ENCODE results near the gene SBSN.

SBSN gene

DNA sequence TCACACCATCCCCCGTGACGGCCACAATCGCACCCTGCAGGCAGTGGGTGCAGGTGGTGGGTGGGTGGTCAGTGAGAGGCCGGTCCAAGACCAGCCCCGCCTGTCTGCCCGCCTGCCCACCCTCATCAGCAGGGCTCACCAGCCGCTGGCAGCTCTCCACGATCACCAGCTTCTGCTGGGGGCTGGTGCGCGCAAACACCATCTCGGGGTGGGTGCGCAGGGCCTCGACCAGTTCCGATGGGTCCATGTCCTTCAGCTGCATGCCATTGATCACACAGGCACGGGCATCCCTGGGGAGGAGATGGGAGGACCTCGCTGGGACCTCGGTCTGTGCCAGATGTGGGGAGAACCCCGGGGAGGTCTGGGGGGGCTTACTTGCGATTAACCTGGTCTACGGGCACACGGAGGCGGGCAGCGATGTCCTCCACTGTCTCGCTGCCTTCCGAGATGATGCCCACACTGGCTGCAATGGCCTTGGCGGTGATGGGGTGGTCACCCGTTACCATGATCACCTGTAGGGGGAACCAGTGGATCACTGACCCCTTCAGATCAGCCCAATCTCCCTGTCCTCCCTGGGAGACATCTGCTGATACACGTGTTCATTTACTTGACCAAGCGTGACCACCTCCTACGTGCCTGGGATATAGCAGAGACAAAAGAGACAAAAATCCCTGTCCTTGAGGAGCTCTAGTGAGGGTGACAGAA is 27.3 kb upstream of the SBSN start:
- peak; percentile 34 for DNase-seq (ENCODE audit: low read depth)

DNA sequence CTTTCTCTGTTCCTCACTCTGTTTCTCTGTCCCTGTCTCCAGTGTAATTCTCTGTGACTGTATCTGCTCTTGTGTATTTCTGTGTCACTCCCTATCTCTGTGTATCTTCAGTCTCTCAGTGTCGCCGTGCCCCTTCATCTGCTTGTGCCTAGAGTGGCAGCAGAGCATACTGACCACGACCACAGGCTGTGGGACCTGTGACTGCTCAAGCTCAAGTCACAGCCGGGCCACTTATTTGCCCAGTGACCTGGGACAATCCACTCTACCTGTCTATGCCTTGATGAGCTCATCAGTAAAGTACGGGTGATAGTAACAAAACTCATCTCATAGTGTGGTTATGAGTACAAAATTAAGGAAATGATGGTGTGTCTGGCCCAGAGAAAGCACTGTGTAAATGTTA is 26.0 kb upstream of the SBSN start:
- no peak for DNase-seq (ENCODE audit: low read depth)

DNA sequence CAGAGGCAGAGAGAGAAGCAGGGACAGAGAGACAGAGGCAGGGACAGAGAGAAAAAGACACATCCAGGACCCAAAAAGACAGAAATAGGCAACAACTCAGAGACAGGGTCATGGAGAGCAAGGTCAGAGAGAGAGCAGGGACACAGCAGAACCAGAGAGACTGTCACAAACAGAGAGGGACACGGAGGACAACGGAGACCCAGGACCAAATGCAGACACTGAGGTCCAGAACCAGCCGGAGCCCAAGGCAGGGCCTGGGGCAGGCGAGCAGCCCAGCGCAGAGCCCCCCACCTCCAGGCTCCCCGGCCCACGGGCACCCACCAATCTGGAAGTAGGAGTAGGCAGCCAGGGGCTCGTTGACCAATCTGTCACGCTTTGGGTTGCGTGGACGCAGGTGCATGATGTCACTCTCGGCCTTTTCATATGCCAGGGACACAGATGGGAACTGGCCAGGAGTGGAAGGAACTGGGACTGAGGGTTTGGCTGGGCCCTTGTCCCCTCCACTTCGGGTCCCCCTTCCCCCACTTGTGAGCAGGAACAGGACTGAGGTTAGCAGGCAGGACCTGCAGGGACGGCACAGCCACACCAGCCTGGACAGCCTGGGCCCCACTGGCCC is 25.4 kb upstream of the SBSN start:
- DNase-seq (ENCODE audit: low read depth) = no peak

DNA sequence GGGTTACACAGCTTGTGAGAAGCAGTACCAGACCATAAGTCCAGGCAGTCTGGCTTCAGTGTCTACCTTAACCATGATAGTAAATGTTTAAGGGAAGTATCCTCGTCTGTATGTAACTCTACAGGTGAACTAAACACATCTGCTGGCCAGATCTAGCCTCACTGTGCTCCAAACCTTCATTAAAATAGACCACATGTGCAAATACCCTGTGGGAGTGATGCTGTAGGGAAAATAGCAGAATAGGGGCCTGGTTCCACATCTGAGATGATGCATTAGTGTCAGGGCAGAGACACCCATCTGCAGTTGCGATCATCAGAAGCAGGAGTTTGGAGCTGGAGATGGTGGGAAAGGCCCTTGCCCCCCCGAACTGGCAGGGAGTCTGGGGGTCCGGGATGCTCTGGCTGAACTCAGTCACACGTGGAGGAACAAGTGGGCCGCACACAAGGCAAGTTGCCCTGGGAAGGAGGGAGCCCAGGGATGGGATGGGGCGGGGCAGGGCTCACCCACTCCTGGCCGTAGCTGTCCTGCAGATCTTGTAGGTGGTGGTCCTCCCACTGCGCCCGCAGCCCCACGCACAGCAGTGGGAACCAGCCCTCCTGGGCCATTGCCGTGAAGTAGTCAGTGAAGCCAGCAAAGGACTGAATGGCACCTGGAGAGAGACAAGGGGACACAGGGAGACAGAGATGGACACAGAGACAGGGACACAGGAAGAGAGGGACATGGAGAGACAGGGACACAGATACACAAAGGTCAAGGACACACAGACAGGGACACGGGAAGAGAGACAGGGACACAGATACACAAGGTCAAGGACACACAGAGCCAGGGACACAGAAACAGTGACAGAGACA is 24.6 kb upstream of the SBSN start:
- DNase-seq (ENCODE audit: low read depth) = no peak

DNA sequence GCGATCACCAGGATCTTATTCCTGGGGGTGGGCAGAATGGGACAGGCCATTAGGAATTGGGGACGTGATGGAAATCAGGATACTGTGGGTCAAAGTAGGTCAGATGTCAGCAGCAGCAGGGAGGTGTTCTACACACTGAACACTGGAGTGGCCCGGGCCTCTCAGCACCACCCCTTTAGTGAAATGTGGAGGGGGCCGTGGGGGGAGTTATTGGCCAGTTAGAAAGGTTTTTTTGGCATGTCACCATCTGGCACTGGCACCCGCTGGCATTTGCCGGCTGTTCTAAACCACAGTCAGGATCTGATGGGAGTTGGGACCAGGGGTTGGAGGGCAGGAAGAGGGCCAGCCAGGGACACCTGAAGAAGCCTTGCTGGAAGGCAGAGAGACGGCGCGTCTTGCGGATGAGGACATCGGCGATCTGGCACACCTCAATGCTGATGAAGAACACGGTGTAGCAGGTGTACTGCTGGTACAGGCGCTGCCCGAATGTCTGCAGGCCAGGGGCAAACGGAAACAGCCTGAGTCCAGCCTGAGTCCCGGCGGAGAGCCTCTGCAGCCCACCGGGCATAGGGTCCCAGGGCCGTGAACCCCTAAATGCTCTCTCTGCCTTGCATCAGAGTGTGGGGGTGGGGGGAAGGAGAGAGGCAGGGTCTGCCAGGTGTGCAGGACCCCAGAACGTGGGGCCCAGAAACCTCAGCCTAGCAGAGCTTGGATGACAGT is 23.1 kb upstream of the SBSN start:
- no peak for DNase-seq (ENCODE audit: low read depth)

DNA sequence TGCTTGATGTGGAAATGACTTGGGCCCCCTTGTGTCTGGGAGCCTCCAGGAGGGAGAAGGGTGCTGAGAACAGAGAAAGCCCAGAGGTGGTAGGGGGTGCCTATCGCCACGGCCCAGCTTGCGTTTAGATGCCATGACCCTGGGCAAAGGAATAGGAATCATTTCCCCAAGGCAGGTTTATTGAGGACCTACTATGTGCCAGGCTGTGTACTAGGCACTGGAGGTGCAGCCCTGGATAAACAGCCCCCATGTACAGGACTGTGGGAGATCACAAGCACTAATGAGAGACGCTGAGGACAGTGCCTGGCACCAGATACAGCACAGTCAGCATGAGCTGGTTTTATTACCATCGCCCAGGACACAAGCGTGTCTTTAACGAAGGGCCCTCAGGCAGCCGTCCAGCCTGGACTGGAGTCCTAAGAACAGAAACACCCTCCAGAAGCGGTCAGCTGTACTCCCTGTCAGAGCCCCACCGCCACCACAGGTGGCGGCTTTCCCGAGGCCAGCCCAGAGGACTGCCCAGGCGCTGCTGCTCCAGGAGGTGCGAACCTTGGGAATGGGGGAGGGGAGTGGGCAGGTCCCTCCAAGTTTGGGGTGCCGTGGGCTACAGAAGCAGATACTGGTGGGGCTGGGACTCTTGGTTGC is 21.9 kb upstream of the SBSN start:
- DNase-seq (ENCODE audit: low read depth) = no peak

DNA sequence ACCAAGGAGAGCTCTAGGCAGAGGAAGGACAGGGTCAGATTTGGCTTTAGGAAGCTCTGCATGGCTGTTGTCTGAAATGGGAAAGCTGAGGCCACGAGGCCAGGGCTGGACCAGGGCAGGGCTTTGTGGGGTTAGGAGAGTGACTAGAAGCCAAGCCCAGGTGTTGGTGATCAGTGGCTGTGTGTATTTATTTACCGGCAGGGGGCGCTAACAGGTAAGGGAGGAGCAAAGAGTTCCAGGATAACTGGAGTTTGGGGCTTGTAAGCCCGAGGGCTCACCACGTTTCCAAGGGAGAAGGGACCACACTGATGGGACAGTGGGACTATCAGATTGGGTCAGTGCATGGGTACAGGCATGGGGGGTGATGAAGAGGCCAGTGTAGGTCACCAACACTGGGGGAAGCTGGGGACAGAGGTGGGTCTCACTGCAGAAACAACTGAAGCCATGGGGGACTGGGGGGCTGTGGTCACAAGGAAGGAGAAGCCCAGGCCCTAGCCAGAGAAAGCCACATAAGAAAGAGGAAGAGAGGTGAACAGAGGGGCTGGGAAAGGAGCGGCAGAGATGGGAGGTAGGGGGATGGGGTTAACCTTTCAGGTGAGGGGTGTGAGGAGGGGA is 21.2 kb upstream of the SBSN start:
- DNase-seq (ENCODE audit: low read depth) = peak; percentile 53

DNA sequence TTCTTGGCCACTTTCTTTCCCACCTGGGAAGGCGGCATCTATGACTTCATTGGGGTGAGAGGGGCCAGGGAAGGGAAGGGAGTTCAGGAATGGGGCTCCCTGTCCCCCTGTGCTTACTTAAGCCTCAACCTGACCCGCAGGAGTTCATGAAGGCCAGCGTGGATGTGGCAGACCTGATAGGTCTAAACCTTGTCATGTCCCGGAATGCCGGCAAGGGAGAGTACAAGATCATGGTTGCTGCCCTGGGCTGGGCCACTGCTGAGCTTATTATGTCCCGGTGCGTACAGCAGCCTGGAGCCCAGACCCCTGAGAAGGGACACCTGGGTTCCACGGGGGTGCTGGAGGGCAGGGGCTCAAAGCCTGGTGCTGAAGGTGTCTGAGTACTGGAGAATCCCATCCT is 18.4 kb upstream of the SBSN start:
- no peak for DNase-seq (ENCODE audit: low read depth)

DNA sequence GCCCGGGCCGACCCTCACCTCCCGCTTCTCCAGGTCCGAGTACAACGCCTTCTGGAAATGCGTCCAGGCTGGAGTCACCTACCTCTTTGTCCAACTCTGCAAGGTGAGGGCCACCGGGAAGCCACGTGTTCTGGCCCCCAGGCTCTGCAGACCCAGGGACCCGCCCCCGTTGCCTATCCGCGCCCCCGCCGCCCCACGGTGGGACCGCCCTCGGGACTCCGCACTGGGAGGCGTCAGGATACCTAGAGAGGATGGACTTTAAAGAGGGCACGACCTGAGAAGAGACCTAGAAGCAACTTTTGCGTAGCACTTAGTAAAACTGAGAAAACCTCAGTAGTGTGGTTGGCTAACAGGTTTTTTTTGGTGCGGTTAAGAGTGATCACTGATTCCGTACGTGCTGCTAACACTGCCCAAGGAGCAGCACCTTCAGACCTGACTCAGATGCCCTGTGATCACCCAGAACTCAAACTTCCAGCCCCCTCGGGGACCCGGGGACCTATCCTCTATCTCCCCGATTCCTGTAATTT is 17.8 kb upstream of the SBSN start:
- no peak for DNase-seq (ENCODE audit: low read depth)

DNA sequence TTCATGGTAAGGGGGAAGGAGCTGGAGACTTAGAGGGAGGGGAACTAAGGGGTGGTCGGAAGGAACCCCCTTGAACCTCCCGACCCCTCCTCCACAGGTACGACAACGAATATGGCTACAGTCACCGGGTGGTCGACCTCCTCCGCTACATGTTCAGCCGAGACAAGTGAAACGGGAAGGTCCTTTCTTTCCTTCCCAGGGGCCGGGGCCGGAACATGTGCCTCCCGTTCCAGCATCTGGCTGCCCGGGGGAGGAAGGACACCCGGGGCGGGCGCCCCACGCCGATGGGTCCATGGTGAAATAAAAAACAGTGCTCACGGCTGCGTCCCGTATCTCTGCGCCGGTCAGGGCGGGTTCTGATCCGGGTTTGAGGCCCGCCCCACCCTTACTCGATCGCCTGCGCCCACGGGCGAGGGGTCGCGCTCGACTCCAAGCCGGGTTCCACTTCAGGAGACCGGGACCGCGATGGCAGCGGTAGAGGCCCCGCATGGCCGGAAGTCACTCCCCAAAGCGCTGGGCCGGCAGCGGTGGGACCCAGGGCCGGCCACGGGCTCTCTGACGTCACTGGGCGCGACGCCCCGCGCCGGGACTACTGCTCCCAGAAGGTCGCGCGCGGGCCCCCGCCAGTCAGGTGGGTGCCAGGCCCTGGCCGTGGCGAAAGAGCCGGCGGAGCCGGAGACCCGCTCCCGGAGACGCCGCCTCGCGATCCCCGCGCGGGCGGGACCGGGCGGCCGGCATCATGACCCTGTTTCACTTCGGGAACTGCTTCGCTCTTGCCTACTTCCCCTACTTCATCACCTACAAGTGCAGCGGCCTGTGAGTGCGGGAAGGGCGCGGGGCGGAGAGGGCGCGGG is 17.1 kb upstream of the SBSN start, which contains the start of gene TMEM147:
TSS of gene TMEM147 (plus strand) at position 626 of the 854 bp plus-strand sequence. CDS start at position 740, 114 bp downstream.
- peak; percentile 92 for DNase-seq (ENCODE audit: low read depth)

DNA sequence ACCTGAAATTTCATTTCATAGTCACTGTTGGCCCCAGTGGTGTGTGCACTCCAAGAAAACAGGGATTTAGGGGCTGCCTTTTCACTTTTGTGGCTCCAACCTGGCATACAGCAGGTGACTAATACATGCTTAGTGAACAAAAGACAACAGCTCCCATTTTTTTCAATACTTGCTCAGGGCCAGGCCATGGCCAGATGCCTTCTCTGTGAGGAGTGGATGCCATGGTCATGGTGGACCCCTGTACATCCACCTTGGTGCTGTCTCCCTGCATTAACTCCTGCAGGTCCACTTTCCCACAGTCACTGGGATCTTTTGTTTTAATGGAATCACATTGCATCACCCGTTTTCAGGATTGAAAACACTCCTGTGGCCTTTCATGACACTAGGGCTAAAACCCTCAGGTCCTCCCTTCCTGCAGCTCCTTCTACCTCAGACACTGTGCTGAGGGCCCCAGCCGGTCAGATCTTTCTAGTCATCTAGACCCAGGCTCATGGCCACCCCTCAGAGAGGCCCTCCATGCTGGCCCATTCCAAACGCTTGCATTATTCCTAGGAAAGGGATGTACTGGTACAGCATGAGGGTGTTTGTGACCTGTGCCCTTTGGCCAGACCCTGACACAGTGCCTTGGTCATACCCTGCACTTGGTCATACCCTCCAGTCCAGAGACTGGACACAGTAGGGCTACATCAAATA is 16.1 kb upstream of the SBSN start:
- no peak for DNase-seq (ENCODE audit: low read depth)

DNA sequence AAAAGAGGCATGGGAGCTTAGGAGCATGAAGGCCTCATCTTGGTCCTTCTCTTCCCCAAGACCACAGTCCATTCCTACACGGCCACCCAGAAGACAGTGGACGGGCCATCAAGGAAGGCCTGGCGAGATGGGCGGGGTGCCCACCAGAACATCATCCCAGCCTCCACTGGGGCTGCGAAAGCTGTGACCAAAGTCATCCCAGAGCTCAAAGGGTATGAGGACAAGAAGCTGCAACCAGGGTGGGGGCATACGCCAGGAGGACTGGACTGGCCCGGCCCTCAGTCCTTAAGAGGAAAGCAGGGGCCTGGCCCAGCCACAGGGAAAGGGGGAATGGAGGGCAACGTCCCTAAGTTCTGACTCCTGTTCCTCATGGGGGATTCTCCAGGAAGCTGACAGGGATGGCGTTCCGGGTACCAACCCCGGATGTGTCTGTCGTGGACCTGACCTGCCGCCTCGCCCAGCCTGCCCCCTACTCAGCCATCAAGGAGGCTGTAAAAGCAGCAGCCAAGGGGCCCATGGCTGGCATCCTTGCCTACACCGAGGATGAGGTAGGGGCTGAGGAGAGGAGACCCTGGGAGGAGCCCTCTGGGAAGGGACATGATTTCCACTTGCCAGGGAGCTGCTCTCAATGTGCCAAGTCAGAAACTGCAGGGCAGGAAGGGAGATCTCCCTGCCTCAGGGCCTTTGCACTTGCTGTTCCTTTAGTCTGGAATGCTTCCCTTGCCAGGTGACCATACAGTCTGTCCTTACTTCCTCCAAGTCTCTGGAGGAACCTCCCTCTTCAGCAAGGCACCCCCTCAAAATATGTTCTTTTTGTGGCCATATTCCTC is 15.4 kb upstream of the SBSN start:
- no peak for DNase-seq (ENCODE audit: low read depth)

DNA sequence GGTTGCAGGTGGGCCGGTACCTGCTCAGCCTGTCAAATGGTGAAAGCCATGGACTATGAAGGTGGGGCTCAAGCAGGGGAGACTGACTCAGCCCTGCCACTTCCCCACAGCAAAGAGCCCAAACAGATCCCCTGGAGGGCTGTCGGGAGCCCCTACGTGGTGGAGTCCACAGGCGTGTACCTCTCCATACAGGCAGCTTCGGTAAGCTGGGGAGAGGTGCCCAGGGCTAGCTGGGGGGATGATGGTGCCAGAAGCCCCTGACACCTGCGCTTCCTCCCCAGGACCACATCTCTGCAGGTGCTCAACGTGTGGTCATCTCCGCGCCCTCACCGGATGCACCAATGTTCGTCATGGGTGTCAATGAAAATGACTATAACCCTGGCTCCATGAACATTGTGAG is 14.1 kb upstream of the SBSN start:
- no peak for DNase-seq (ENCODE audit: low read depth)

DNA sequence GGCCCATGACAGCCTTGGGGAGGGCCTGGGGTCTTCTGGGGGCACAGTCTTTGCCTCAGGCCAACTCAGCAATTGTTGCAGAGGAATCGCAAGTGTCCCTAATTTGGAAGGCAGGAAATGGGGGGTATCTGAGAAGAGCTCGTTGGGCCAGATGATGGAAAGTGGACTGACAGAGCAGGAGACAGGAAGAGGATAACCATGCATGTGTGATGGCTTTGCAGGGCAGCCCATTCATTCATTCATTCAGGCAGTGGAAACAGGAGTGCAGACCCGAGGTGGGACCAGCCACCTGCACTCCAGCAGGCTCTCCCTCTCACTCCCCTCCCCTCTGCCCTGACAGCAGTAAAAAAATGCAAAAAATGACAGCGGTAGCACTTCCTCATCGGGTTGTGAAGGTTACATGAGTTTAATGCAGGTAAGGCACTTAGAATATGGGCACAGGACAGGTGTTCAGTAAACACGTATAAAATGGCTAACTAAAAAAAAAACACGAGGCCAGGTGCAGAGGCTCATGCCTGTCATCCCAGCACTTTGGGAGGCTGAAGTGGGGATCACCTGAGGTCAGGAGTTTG is 12.3 kb upstream of the SBSN start:
- DNase-seq (ENCODE audit: low read depth) = no peak

DNA sequence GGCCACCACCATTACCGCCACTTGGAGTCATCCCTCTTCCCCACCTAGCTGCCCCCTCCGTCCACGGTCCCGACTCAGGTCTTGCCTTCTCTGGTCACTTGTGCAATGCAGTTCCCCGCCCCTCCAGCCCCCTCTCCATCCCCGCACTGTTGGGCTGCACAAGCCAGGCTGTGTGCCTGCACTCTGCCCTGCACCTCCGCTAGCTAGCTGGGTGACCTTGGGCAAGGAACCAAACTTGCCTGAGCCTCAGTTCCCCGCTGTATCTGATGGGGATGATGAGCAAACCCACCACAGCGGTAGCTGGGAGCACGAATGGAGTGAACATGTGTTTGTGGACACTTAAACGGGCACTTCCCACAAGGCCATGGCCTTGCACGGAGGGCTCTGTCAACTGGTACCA is 11.7 kb upstream of the SBSN start:
- DNase-seq (ENCODE audit: low read depth) = no peak

DNA sequence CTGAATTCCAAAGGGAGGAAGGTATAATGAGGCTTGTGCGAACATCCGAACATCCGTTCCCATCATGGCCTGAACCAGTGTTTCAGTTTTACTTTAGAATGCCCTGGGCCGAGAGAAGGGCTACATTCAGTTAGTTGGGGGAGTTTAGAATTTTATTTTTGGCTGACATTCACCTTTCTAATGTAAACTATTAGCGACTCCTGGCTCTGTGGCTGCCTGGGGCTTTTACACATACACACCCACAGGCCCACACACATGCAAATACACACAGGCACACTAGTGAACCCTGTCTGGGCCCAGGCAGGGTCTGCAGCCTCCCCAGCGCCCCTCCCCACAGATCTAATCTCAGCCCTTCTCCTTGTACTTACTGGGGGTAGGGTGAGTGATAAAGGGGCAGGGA is 11.2 kb upstream of the SBSN start:
- DNase-seq (ENCODE audit: low read depth) = no peak

DNA sequence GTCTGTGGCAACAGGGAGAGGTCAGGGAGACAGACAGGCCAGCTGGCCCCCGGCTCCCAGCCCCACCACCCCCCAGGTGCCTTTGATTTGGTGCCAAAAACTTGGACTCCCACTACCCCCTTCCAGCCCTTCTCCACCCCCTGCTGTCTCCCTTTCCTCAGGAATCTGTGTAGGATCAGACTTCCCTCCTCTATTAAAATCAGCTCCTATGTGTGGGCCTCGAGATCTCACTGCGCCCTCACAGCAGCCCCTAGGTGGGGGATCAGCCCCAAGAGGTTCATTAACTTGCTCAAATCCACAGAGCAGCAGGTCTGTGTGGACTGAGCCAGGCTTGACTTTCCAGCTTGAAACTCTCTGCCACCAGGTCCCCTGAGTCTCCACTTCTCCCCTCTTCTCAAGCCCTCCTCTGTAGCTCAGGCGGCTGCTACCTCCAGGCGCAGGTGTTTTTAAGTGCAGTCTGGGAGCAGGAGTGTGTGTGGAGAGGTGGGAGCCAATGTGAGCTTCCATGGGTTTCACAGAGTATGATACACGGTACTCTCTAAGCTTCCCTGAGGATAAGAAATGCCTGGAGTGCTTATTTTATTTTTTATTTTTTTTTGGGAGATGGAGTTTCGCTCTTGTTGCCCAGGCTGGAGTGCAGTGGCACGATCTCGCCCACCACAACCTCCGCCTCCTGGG is 6.8 kb upstream of the SBSN start:
- DNase-seq (ENCODE audit: low read depth) = no peak

All from HS-27A (cell line).